ENCODE data around the gene SCN8A.

GRCh38 chr12:51809193-51809592 is 218.2 kb downstream of the SCN8A start:
- TF ChIP-seq, protein P1, sequence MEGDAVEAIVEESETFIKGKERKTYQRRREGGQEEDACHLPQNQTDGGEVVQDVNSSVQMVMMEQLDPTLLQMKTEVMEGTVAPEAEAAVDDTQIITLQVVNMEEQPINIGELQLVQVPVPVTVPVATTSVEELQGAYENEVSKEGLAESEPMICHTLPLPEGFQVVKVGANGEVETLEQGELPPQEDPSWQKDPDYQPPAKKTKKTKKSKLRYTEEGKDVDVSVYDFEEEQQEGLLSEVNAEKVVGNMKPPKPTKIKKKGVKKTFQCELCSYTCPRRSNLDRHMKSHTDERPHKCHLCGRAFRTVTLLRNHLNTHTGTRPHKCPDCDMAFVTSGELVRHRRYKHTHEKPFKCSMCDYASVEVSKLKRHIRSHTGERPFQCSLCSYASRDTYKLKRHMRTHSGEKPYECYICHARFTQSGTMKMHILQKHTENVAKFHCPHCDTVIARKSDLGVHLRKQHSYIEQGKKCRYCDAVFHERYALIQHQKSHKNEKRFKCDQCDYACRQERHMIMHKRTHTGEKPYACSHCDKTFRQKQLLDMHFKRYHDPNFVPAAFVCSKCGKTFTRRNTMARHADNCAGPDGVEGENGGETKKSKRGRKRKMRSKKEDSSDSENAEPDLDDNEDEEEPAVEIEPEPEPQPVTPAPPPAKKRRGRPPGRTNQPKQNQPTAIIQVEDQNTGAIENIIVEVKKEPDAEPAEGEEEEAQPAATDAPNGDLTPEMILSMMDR (IDR thresholded peaks at IDR 0.05): no peak
- TF ChIP-seq POLR2A (IDR thresholded peaks at IDR 0.05) (no peak), EP300 (IDR thresholded peaks at IDR 0.05) (no peak)
